PC-3 (cell line): ENCODE measurements around the gene FSIP1.

ENCODE experiments used
- CTCF ChIP-seq: fragments of 300-600 bp; sonication (generic); conservative IDR thresholded peaks from 2 replicates; pipeline ENCODE4 v1.5.1; 2017; ENCODE audit warnings: antibody characterized with exemption, low read depth, mild to moderate bottlenecking, low read length
- EZH2 ChIP-seq: fragments of 300-600 bp; sonication (generic); IDR thresholded peaks from one replicate; pipeline ENCODE4 v1.6.1; 2017; ENCODE audit warnings: antibody characterized with exemption, mild to moderate bottlenecking, low read length; ENCODE audit not compliant: unreplicated experiment
- EZH2phosphoT487 ChIP-seq: fragments of 300-600 bp; sonication (generic); IDR thresholded peaks from 2 replicates; pipeline ENCODE4 v1.6.1; 2018; ENCODE audit warnings: mild to moderate bottlenecking, antibody characterized with exemption, low read length, borderline replicate concordance

GRCh38 chr15:39669661-39670060 is 113.0 kb downstream of the FSIP1 start:
- TF ChIP-seq EZH2 = no peak
- no peak for TF ChIP-seq CTCF
- no peak for TF ChIP-seq EZH2phosphoT487
